SU-DHL-6 (cell line): ENCODE data around the gene CACNA1C.

Source experiments
- H2AFZ ChIP-seq: fragments of 200-600 bp; sonication (generic); 2 replicates; pipeline ENCODE4 v1.6.1; 2014; ENCODE audit warnings: low read depth, mild to moderate bottlenecking, moderate library complexity, mixed read lengths, antibody characterized with exemption, low read length; ENCODE audit not compliant: severe bottlenecking
- H3F3A ChIP-seq: fragments of 200-600 bp; shearing (Covaris generic); 2 replicates; pipeline ENCODE4 v1.6.0; 2016; ENCODE audit warnings: antibody characterized with exemption, mild to moderate bottlenecking; ENCODE audit not compliant: insufficient read depth
- H3K27ac ChIP-seq: fragments of 200-600 bp; sonication (generic); 2 replicates; pipeline ENCODE4 v1.5.1; 2016; ENCODE audit warnings: low read depth, mild to moderate bottlenecking, low read length, moderate library complexity, mixed read lengths
- H3K27me3 ChIP-seq: fragments of 200-600 bp; sonication (generic), shearing (Covaris generic); 2 replicates; pipeline ENCODE4 v1.6.0; 2014; ENCODE audit warnings: mild to moderate bottlenecking, low read length
- H3K36me3 ChIP-seq: fragments of 200-600 bp; sonication (generic); 2 replicates; pipeline ENCODE4 v1.6.1; 2014; ENCODE audit warnings: mild to moderate bottlenecking, low read length, mixed read lengths
- H3K4me2 ChIP-seq: fragments of 300-600, 200-600 bp; shearing (Covaris generic), sonication (generic); 2 replicates; pipeline ENCODE4 v1.6.0; 2014; ENCODE audit warnings: low read length, low read depth, mild to moderate bottlenecking; ENCODE audit not compliant: poor library complexity, severe bottlenecking
- H3K4me3 ChIP-seq: fragments of 200-600 bp; sonication (generic); 2 replicates; pipeline ENCODE4 v1.5.1; 2014; ENCODE audit warnings: antibody characterized with exemption, low read length, mild to moderate bottlenecking, mixed read lengths; ENCODE audit not compliant: insufficient read depth, poor library complexity, severe bottlenecking
- H3K79me2 ChIP-seq: fragments of 200-600 bp; sonication (generic); 2 replicates; pipeline ENCODE4 v1.6.1; 2014; ENCODE audit warnings: mild to moderate bottlenecking, low read length, moderate library complexity; ENCODE audit not compliant: insufficient read depth
- H3K9ac ChIP-seq: fragments of 200-600 bp; sonication (generic); 2 replicates; pipeline ENCODE4 v1.7.0; 2014; ENCODE audit warnings: mild to moderate bottlenecking, low read length
- H3K9me2 ChIP-seq: fragments of 200-600 bp; sonication (generic); replicated peaks from 2 replicates; pipeline ENCODE4 v1.6.1; 2014; ENCODE audit warnings: low read length; ENCODE audit not compliant: insufficient read depth
- H3K9me3 ChIP-seq: fragments of 200-600 bp; sonication (generic); 2 replicates; pipeline ENCODE4 v1.6.1; 2014; ENCODE audit warnings: low read length, mixed read lengths; ENCODE audit not compliant: insufficient read depth
- H4K20me1 ChIP-seq: fragments of 200-600 bp; sonication (generic); 2 replicates; pipeline ENCODE4 v1.6.1; 2014; ENCODE audit warnings: low read depth, mild to moderate bottlenecking, antibody characterized with exemption, low read length, moderate library complexity, mixed read lengths
- CTCF ChIP-seq: fragments of 200-600 bp; sonication (generic); IDR thresholded peaks from one replicate; pipeline ENCODE4 v1.5.1; 2017; ENCODE audit warnings: antibody characterized with exemption, mild to moderate bottlenecking, low read length, moderate library complexity; ENCODE audit not compliant: insufficient read depth, poor library complexity, severe bottlenecking
- EZH2phosphoT487 ChIP-seq: fragments of 200-600 bp; sonication (generic), shearing (Covaris generic); conservative IDR thresholded peaks from 2 replicates; pipeline ENCODE4 v1.6.1; 2018; ENCODE audit warnings: mild to moderate bottlenecking, antibody characterized with exemption, low read length, moderate library complexity, mixed read lengths

The CACNA1C gene

GRCh38 chr12:2533036-2533435 lies 480.2 kb downstream of the CACNA1C start:
- no peaks in the 10 kb centered on the region for H4K20me1 ChIP-seq
- no peak overlapping the region for H3K9ac ChIP-seq
- TF ChIP-seq CTCF: no peak
- no peak for TF ChIP-seq EZH2phosphoT487
- no peaks in the 10 kb centered on the region for H3K36me3 ChIP-seq
- H3K27ac ChIP-seq: no peak overlapping the region
- H3K4me3 ChIP-seq: no peak overlapping the region
- H3K27me3 ChIP-seq: no peaks in the 10 kb centered on the region
- no peak overlapping the region for H2AFZ ChIP-seq
- no peaks in the 10 kb centered on the region for H3F3A ChIP-seq
- no peaks in the 10 kb centered on the region for H3K9me2 ChIP-seq
- H3K9me3 ChIP-seq: no peaks in the 10 kb centered on the region
- no peaks in the 10 kb centered on the region for H3K79me2 ChIP-seq
- no peak overlapping the region for H3K4me2 ChIP-seq

- H4K20me1 ChIP-seq: no peaks in the 10 kb centered on the region
- H3K4me2 ChIP-seq: no peak overlapping the region
- no peaks in the 10 kb centered on the region for H3K9me3 ChIP-seq
- no peak overlapping the region for H3K27ac ChIP-seq
- no peaks in the 10 kb centered on the region for H3F3A ChIP-seq
- no peaks in the 10 kb centered on the region for H3K9me2 ChIP-seq
- H3K4me3 ChIP-seq: no peak overlapping the region
- no peaks in the 10 kb centered on the region for H3K27me3 ChIP-seq
- H3K79me2 ChIP-seq: no peaks in the 10 kb centered on the region
- H2AFZ ChIP-seq: no peak overlapping the region
- no peak overlapping the region for H3K9ac ChIP-seq
- no peak for TF ChIP-seq EZH2phosphoT487
- no peak for TF ChIP-seq CTCF
- no peaks in the 10 kb centered on the region for H3K36me3 ChIP-seq
These were observed 482.9 kb downstream of the CACNA1C start for GRCh38 chr12:2535583-2536204.

- Histone ChIP-seq H3K27ac (no peak overlapping the region), H4K20me1 (no peaks in the 10 kb centered on the region), H3K9me3 (no peaks in the 10 kb centered on the region), H3K4me2 (no peak overlapping the region), H3K9me2 (no peaks in the 10 kb centered on the region), H2AFZ (no peak overlapping the region), H3K4me3 (no peak overlapping the region), H3K79me2 (no peaks in the 10 kb centered on the region), H3K9ac (no peak overlapping the region), H3K27me3 (no peaks in the 10 kb centered on the region), H3K36me3 (no peaks in the 10 kb centered on the region), H3F3A (no peaks in the 10 kb centered on the region)
- TF ChIP-seq CTCF: no peak
- no peak for TF ChIP-seq EZH2phosphoT487
These were observed 483.9 kb downstream of the CACNA1C start for GRCh38 chr12:2536724-2537123.
